ENCODE results near the gene NLRP11.
A peak's percentile ranks its signal among the peaks of the same experiment; 100 is the strongest.

Gene NLRP11

DNA sequence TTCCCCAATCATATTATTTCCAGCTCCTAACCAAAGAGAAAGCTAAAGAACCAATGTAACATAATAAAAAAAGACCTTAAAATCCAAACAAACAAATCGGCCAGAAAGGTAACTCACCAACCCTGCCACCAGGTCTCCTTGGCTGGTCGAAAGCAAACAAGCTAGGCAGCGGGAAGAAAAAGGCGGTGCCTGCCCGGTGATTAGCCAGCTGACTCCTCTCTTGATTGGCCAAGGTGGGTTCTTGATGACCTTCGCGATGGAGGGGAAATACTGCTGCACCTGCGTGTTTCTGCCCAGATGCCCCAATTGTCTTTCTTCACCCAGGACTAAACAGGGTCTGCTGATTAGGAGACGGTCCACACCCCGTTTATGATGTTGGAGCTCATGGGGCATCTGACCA is at the start of gene NLRP11:
Gene NLRP11, minus strand, starts transcription at position 154 of the 400 bp plus-strand sequence. CDS start 13,825 bp downstream, outside the sequence.
- DNase-seq (ENCODE audit: low read depth), result no peak

GRCh38 chr19:55877211-55877610 is 45.4 kb upstream of the NLRP11 start:
- no peak for DNase-seq (ENCODE audit: low read depth)

- DNase-seq (ENCODE audit: low read depth), result no peak
Observed at GRCh38 chr19:55870736-55871135, 38.9 kb upstream of the NLRP11 start.

GRCh38 chr19:55867101-55867500 is 35.3 kb upstream of the NLRP11 start:
- DNase-seq (ENCODE audit: low read depth), result no peak

DNA sequence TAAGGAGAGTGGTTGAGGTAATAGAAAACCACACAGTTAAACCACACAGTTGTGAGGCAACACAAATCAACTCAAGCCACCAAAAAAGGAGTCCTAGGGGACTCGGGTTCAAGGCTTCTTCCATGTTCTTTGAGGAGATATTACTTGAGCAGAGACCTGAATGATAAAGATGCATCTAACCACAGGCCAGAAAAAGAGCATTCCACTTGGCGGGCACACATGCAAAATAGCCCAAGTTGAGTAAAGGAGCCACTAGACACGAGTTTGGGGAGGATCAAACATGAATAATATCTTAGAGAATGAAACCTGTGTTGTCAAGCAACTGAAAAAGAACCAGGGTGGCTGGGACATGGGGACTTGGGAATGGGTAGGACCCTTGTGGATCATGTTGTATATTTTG is 34.7 kb upstream of the NLRP11 start:
- DNase-seq (ENCODE audit: low read depth), result no peak

GRCh38 chr19:55858969-55859368 is 27.2 kb upstream of the NLRP11 start:
- no peak for DNase-seq (ENCODE audit: low read depth)

- no peak for DNase-seq (ENCODE audit: low read depth)
Observed at GRCh38 chr19:55858401-55858800, 26.6 kb upstream of the NLRP11 start.

DNA sequence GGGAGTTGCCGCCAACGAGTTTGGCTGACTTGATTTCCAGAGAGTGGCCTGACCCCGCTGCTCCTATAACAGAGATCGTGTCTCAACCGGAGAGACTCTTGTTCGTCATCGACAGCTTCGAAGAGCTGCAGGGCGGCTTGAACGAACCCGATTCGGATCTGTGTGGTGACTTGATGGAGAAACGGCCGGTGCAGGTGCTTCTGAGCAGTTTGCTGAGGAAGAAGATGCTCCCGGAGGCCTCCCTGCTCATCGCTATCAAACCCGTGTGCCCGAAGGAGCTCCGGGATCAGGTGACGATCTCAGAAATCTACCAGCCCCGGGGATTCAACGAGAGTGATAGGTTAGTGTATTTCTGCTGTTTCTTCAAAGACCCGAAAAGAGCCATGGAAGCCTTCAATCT is 26.2 kb upstream of the NLRP11 start:
- DNase-seq (ENCODE audit: low read depth), result no peak

GRCh38 chr19:55857149-55857548 is 25.4 kb upstream of the NLRP11 start:
- no peak for DNase-seq (ENCODE audit: low read depth)

- DNase-seq (ENCODE audit: low read depth), result no peak
Observed at GRCh38 chr19:55855160-55855559, 23.4 kb upstream of the NLRP11 start.

- DNase-seq (ENCODE audit: low read depth), result no peak
Observed at GRCh38 chr19:55838906-55839305, 7.1 kb upstream of the NLRP11 start.

GRCh38 chr19:55838251-55838650 is 6.5 kb upstream of the NLRP11 start:
- no peak for DNase-seq (ENCODE audit: low read depth)

- no peak for DNase-seq (ENCODE audit: low read depth)
Observed at GRCh38 chr19:55836340-55836739, 4.5 kb upstream of the NLRP11 start, which contains the start of gene NLRP4. Gene NLRP4, plus strand, starts transcription at chr19:55836540. Its CDS starts 15,541 bp downstream, at chr19:55852081.

- DNase-seq (ENCODE audit: low read depth), result no peak
Observed at GRCh38 chr19:55832676-55833075, 877 bp upstream of the NLRP11 start.

- DNase-seq (ENCODE audit: low read depth), result no peak
Observed at GRCh38 chr19:55830656-55831055, 1.1 kb downstream of the NLRP11 start.

- DNase-seq (ENCODE audit: low read depth), result no peak
Observed at GRCh38 chr19:55820037-55820436, 11.8 kb downstream of the NLRP11 start.

- no peak for DNase-seq (ENCODE audit: low read depth)
Observed at GRCh38 chr19:55813906-55814305, 17.9 kb downstream of the NLRP11 start.

DNA sequence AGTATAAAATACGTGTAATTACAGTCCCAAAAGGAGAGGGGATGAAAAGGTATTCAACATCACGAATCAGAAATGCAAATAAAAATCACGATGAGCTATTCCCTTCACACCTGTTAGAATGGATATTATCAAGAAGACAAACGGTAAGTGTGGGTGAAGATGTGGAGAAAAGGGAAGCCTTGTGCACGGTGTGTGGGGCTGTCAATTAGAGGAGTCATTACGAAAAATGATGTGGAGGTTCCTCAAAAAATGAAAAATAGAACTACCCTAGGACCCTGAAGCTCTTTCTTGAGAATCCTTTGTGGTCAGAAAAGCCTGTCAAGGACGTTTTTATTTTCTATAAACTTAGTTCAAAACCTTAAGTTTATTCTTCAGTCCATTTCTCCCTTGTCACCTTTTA is 19.4 kb downstream of the NLRP11 start:
- no peak for DNase-seq (ENCODE audit: low read depth)

- no peak for DNase-seq (ENCODE audit: low read depth)
Observed at GRCh38 chr19:55811340-55811739, 20.5 kb downstream of the NLRP11 start.

DNA sequence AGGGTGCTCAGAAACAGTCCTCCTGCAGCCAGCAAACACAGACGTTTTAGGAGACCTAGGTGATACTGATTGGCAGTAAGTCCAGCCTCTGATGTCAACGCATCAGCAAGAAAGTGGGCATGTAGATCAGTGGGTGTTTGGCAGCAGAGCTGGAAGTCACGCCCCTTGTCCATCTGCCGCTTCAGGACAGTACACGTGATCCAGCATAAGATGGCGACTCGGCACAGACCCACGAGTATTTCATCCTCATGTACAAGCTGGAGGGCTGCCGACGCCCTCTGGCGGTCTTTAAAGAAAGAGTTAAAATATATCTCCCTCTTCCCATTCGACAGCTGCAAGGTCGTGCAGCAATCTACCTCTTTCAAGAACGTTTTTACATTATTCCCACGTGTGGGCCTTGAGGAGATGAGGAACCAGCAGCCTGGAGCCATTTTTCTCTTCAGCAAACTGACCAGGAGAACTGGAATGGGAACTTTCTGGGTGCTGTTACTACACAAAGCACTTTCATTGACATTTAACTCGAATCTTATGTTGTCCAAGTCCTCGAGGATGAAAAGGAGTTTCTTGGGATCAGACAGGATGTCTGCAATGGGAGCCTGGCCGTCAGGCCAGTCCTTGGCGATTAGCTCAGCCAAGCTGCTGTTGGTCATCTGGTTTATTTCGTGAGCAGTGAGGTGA is 22.3 kb downstream of the NLRP11 start:
- DNase-seq (ENCODE audit: low read depth), result peak; percentile 21

DNA sequence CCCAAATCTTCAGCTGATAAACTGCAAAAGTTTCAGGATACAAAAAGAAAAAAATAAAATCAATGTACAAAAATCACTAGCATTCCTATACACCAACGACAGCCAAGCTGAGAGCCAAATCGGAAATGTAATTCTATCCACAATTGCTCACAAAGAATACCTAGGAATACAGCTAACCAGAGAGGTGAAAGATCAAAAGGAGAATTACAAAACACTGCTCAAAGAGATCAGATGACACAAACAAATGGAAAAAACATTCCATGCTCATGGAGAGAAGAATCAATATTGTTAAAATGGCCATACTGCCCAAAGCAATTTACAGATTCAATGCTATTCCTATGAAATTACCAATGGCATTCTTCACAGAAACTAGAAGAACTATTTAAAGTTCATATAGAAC is 29.5 kb downstream of the NLRP11 start:
- no peak for DNase-seq (ENCODE audit: low read depth)

DNA sequence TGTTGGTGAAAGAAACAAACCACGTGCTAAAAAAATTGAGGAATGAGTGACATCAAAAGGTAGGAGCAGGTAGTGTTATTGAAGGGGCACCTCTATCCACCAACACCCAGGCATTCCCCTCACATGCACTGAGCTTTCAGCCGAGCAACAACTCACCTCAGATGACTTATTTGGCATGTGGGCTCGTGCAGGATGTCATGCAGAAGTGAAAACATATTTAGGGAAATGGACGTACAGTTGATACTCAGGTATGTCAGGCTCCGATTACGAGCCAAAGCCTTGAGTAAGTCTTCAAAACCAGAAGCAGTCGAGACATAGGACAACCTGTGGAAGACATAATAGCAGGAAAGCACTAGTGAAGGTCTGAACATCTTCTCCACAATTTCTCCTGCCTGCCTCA is 30.4 kb downstream of the NLRP11 start:
- no peak for DNase-seq (ENCODE audit: low read depth)

GRCh38 chr19:55795021-55795420 is 36.8 kb downstream of the NLRP11 start:
- no peak for DNase-seq (ENCODE audit: low read depth)

DNA sequence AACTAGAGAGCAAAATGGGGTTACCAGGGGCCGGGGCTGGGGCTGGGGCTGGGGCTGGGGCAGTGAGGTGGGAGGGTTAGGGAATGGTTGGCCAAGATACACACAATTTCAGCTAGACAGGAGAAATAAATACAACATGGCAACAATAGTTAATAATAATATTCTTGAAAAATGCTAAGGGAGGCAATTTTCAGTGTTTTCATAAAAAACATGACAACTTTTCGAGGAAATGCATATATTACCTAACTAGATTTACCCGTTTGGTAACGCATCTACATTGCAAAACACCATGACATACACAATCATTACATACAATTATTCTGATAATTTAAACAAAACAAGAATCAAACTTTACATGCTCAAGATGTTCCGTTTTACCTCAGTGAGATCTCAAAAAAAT is 50.7 kb downstream of the NLRP11 start:
- DNase-seq (ENCODE audit: low read depth), result no peak

Measured in fibroblast of the conjunctiva (primary cell).